Right hindlimb (tissue), 1 donor: ENCODE results near the gene HOXB7.

Experiments used
- DNase-seq: peaks from one replicate; pipeline ENCODE4 v3.0.0-alpha.2; 2018

The HOXB7 gene

DNA sequence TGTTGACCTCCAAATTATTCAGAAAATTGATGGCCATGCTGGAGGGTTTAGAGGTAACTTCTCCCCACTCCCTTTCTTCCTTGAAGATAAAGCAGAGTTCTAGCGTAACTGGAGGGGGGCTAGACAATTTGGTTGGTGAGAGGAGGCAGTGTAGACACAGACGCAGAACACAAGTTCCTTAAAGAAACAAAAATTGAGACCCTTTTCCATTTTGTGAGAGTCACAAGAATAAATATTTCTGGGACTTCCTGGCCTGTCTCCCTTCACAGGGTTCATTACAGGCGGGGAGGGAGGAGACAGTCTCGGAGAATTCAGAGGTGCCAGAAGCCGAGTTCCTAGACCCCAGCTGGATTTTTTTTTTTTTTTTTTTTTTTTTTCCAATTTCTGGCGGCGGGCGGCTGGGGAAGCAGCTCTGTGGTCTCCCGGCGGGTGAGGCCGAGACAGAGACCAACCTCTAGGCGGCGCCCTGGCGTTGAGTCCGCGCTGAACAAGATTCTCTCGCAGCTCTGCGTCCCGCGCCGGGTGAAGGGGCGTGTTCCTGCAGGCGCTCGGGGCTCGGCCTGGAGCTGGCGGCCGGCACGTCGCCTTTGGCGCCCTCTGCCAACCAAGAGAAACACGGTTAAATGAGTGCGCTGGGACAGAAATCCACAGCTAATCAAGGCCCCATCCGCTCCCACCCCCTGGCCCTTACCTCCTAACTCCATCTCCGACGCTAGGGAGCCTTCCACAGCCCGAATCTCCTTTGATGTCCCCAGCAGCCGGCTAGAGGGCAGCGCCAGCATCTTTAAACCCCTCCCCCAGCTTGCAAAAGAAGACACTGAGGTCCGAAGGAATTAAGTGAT, 25.6 kb upstream of the HOXB7 start:
- peak; percentile 85 for DNase-seq

DNA sequence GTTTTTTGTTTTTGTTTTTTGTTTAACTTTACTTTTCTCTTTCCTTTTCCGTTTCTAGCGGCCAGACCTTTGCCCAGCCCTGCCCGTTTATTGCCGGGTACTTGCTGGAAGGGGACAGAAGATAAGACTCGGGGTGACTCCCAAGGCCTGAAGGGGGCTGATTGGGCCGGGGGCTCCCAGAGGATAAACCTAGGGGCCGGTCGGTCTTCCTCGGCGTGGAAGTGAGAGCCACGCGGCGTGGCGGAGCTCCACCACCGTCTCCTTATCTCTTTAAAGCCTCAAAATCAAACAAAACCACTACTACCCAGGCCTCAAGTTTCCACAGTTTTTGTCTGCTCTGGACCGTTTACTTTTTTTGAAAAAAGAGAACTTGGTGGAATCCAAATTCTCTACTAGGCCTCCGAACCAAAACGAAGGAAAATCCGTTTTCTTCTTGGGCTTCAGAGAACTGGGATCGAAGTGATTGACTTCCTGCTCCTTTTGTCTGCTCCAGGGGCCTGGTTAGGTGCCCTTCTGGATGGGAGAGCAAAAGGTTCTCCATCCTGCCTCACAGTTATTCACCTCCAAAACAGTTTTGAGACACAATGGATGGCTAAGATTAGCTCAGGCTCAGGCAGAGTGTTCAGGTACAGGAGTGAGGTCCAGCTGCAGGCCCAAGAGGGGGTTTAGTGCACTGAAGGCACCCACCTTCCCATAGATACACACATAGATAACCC, 23.8 kb upstream of the HOXB7 start:
- peak; percentile 15 for DNase-seq

DNA sequence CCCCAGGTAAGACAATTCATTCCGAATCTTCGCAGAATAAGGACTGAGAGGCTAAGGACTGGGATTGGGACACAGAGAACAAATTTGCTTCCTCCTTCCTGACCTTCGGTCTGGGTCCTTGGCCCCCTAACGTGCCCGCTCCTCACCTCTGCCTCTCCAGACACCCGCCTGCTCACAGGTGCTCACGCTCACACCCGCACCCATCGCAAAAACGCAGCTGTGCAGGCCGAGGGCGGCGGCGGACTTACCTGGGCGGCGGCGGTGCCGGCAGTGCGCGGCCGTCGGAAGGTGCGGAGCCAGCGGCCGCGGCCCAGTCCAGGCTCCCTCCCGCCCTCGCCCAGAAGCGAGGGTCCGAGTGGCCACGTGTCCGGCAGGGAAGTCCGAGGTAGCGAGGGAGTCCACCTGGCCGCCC, 22.5 kb upstream of the HOXB7 start:
- DNase-seq, result no peak

DNA sequence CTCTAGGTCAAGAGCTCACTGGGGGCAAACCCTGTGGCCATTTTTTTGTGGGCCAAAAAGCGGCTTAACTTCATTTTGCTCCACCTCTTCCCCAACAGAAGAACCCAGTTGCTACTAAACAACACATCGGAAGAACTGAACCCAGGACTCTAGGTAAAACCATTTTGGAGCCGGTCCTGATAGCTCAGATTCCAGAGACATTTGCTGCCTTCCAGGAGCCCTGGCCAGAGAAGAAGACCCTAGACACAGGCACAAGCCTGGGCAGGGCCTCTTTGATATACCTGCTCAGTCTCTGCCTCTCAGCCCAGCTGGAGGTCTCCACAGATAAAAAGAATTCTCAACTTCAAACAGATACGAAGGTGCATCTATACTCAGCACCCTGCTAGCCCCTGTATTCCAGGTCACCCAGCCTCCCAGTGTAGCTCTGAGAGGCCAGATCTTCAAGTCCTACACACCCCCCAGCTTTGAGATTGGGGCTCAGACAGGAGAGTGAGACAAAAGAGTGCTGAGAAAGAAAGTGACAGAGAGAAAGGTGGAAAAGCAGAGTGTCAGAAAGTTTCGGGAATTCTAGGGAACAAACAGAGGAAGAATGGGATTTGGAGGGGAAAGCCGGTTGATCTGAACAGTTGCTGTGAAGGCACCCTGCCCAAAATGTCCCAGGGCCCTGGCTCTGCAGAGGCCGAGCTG, 21.9 kb upstream of the HOXB7 start:
- DNase-seq, result no peak

DNA sequence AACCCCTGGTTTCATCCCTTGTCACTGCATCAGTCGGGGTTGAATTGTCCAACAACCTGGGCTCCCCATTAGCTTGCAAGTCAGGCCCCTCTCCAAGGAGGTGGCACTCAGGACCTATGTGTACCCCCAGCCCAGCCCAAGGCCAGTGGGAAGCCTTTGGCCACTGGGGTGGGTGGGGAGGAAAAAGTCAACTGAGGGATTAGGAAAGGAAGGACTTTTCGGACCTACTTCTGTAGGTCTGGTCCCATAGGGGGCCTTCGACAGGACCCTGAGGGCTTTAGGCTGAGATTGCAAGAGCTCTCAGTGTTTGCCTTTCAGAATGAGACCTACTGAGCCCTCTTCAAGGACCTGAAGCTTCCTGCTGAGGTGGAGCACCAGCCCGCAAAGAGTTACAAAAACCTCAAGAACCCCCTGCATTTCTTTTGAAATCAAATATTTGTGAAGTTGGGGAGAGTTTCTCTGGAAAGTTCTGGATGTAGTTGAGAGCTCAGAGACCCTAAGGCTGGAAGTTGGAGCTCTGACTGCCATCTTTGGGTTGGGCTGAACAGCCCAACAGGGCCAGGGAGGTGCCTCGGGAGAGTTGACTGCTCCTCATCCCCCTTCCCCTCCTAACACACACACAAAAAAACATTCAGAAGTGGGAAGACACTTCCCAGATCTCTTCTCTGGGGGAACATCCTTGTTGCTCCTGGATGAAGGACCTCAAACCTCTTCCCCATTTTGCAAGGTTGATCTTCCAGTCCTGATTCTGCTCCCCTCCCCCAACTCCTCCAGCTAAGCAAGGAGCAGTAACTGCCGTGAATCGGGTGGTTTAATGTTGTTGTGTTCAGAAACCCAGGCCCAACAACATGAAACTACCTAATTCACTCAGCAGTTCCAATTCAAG, 21.1 kb upstream of the HOXB7 start:
- DNase-seq, result no peak

DNA sequence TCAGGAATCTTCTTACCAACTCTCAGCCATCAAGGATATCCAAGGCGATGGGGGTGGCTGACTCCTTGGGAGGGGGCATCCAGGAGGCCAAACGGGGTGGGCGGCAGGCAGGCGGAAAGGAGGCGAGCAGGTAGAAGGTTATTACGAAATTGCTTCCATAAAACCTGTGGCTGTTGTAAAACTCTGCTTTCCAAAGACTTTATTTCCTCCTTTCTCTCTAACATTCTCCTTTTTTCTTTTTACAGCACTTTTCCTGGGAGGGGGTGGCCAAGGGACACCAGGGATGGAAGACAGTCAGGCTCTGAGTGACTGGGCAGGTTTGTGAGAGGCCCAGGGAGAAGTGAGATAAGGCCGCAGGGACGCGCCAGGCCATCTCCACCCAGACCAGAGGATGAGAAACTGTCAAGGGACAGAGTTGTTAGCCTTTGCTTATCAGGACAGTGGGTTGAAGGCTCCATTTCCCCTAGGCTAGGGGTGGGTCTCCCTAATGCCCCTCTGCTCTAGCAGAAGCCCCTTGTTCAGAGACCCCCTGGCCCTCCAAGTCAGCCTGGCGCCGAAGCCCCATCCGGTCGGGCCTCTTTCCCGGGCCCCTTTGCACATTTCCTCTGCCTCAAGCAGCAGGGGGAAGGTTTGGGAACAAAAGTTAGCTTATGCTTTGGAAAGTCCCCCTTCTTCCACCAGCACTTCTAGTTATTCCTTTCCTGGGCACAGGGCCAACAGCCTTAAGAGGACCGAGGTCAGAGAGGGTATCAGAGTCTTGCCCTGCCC, 20.3 kb upstream of the HOXB7 start:
- DNase-seq, result no peak

DNA sequence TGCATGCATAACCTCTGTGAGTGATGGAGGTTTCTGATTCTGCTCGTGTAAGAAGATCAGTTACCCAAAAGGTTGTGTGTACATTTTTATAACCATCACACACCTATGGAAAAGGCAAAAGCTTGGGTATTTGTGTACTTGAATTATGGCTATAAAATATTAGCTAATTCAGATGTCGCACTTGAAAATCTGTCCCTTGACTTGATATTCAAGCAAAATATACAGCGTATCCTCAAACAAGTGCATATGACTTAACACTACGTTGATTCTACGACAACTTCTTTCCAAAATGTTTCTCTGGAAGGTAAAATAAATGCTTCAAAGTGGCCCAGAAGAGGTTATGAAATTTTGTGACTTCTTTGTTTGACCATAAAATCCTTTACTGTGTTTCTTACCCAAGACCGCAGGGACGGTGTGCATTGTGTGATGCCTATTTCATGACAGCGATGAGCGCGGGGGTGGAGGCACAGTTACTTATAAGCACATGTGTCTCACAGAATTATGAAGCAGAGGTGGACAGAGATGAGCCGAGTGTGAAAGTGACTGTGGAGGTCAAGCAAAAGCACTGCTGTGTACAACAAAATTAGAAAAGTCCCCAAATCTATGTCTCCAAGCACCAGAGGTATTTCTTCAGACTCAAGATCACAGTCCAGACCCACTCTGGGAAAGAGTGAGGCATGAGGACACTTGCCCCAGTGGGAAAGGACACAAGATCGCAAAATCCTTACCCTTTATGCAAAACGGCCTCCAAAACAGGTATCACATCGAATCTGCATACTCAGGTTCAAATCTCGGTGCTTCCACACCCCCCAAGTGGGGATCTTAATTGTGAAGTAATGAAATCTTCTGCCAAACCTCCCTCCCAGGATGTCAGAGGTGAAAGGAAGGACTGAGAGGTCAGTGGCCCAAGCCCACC, 19.4 kb upstream of the HOXB7 start:
- no peak for DNase-seq

DNA sequence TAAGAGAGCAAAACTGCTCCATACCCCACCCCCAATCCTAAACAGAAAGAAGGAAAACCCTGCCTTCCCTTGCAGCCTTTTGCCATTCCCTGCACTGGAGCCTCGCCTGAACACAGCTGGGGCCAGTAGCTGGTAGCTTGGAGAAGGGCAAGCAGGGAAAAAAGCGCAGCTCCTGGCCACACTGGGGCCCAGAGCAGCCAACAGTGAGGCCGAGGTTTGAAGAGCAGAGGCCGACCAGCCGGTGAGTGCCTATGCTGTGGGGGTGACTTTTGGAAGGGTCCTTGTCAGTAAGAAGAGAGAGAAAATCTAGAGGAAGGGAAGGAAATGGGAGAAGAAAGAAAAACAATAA, 18.6 kb upstream of the HOXB7 start:
- DNase-seq, result no peak

DNA sequence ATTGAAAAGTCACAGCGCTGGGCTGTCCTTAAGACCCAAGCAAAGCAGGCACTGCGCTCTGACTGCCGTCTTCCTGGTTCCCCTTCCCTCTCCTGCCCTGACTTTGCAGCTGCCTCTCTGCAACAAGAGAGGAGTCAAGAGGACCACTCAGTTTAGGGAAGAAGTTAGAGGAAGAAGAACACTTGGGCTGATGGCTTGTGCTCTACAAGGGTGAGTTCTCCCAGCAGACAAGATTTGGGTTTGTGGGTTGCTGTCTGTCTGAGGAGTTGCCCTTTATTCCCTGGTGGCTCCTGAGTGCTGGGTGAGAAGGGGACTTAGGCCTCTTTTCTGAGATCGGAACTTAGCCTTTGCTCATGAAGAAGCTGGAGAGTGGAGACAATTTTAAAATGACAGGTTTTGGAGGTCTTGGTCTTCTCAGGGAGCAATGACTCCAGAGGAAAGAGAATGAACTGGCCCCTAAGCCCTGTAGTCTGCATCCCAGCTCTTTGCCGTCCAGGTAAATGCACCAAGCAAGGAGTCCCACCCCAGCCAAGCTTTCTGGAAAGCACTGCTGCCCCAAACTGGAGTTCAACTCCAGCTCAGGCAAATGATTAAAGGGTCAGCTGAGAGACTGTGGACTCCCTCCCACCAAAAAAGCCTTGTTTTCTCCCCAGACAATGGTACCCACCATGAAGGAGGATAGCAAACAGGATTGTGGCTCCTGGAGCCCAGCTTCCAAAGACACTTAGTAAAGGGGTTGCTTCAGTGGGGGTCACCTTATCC, 18.0 kb upstream of the HOXB7 start:
- no peak for DNase-seq

DNA sequence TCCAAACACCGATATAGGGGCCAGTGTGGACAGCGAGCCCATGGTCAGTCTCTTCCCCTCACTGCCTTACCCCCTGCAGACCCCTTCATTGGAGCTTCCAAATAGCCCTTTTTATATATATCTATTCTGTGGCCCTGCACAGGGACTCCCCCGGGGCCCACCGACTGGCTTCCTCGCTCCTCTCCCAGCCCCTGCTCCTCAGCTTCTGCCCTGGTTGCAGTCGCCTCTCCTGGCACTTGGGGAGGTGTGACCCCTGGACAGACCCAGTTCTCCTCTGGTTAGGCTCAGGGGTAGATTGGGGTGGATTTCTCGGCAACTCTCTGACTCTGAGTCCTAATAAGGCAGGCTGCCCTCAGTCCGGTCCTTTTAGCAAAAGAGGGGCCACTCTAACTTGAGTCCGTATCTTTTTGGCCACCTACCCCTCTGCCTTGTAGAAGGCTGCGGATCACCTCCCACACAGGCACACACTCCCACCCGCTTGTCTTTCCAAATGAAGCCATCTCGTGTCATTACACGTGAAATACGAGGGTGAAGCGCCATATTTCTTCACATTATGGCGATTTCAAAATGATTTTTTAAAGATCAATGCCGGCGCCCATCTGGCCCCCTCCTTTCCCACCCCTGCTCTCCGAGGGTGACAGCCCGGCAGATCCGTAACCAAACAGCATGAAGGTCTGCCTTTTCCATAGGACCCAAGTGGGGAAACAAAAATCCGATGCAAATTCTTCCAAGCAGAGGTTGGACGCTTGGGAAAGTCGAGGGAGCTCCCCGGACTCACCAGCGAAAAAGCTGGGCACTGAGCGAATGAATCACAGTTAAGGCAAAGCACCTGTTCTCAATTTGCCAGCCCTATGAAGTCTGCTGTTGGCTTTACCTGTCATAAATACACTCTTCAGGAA, 17.1 kb upstream of the HOXB7 start:
- DNase-seq, result no peak

DNA sequence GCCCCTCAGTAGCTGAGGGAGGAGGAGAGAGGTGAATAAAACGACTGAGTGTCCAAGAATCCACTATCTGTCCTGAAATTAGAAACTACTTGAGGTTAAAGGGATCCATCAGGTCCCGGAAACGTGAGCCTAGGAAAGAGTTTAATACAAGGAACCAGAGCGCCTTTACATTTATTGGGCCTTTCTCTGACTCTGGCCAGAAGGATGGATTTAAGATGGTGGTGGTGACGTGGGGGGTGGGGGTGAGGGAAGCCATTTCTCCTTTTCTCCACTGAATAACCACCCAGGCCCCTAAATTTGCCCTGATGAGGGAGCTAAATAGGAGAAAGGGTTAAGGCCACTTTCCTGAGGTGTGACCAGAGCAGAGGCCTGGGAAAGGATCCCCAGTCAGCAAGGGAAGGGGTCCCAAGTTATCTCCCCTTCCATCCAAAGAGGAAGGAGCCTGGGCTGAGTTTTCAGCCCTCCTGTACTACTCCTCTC, 16.3 kb upstream of the HOXB7 start:
- DNase-seq, result no peak

DNA sequence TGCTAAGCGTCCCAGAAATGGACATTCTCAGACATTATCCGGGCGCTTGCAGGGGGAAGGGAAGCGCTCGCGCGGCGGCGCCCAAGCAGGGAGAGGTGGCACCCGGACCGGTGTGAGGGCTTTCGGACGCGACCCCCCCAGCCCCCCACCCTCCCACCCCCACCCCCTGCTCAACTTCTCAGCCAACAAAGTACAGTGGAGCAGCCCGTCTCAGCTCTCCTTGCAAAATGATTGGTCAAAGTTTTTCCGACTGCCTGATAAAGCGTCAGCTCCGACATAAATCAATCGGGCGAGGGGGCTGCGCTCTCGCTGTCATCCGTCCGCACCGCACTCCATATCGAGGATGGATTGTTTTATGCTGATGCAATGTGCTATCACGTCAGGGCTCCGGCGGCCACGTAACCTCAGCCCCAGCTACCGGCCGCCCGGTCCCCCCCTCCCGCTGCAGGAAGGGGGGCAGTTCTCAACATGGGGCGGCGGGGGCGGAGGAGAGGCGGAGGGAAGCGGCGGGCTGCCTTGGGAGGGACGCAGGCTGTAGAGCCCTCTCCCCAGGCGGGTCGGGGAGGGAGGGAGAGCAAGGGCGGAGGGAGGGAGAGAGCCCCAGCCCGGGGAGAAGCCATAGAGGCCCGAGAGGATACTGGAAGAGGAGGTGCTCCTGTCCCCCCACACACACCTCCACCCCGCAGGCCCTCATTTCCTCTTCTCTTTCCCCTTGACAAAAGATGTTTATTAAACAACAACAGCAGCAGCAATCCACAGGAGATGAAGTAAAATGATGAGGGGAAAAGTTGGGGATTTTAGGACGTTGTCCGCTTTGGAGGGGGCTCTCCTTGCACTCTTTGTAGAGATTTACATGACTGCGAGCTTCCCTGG, 15.7 kb upstream of the HOXB7 start, which contains the start of gene HOXB9:
Gene HOXB9 (minus strand): TSS at position 114 of the 873 bp plus-strand sequence. CDS start 89 bp downstream, at position 25.
- DNase-seq, result no peak

DNA sequence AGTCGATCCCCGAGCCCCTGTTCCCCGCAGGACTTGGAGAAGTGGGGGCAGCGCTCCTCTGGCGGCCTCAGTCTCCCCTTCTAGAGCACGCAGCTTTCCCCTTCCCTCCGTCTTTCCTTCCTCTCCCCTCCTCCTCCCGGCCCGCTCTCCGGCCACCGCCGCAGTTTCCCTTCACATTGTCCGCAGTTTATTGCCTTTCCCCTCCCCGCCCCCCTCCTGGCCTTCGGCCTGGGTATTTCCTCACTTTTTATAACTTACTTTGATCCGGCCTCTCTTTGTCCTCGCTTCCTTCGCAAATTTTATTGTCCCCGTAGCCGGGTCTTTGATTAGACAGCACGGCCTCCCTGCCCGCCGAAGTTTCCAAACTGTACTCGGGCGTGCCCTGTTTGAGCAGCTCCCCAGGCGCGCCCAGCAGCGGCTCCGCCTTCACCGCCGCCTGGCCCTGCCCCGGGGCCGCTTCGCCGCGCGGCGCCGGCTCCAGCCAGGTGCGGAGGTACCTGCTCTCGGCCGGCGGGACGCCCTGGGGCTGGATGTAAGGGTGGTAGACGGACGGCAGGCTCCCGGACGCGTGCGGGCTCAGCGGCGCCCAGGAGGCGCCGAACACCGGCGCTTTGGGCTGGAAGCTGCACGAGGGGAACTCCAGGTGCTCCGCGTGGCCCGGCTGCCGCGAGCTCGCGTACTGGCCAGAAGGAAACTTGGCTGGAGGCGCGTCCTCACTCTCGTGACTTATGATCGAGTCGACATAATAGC, 14.9 kb upstream of the HOXB7 start:
- no peak for DNase-seq

DNA sequence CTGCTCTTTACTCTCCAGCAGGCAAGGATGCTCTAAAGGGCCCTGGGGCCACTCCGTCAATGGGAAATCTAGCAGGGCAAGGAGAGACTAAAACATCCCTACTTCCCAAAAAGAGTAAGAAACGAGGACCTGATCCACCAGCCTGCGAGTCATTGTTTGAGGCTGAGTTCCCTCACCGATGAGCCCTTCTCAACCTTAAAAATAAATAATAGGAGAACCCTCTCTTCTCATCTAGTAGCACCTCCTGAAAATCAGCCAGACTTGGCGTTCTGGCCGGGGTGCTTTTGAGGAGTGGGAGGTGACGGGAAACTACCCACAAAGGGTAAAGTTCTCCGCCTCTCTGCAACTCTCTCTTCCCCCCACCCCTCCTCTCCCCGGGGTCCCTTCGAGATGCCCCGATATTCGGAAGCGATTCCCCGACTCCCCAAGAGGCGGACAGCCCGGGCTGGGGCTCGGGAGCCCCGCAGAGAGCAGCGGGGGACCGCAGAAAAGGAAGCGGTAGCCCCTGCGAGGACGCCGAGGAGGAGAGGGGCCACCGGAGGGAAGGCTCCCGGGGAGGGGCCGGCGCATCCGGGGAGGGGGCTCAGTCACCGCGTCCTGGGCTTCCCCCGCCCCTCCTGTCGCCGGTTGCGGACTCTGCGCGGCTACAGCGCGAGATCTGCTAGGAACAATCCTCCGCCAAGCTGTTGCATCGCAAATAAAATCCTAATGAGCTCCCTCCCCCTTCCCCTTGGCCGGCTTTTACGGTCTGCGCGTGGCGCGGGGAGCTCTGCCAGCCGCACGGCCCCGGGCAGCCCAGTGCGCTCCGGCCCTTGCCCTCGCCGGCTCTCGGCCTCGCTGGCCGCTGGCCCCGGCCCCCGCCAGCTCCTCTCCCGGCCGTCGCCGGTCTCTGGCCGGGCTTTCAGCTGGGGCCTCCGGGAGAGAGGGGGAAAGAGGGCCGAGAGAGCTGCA, 14.0 kb upstream of the HOXB7 start:
- no peak for DNase-seq

DNA sequence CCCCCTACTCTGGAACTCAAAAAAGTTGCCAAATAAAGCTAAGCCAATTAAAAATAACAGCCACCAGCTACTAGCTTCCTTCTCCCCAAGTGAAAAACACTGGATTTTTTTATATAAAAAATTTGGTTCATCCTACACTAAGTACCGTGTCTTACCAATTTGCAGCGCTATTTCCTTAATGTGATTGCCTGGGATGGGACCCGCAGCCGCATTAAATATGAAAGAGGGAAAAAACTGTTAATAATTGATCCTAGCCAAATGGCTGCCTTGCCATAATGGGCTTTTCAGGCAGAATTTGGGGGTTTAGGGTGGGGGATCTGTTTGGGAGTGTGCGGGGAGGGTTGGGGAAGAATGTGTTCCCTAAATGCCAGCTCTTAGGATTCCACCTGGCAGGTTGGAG, 13.3 kb upstream of the HOXB7 start:
- DNase-seq, result no peak

DNA sequence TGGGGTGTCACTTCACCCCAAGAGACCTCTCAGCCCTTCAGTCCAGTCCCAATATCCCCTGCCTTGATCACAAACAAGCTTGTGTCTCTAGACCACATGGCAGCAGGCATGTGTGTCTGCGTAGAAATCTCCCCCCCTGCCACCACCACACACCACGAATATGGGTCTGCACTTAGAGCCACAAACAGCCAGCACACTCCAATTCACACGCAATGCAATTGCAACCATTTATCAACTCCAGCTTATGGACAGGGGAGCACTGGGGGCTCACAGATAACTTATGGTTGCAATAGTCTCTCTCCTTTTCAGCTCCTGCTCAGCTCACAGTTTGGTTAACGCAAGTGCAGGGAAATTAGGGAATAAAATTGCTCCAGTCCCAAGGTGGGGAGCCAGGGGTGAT, 12.8 kb upstream of the HOXB7 start:
- DNase-seq, result no peak
